Calu3 (cell line): ENCODE data around the gene LAMC1. TPM values are rescaled to one million over a fixed set of nuclear protein-coding genes. Genes with fewer than 3 reads are reported as not detected.

Experiments used
- BruUV-seq: library from RNA; stranded (reverse); fragments of 400-500 nt; replicated peaks from 2 replicates; lab custom pipeline; 2021; lab: Mats Ljungman, UMichigan
- CTCF ChIA-PET: fragments of 300-600 bp; sonication (Branson Sonifier 250); formaldehyde crosslinking; loops from one replicate; lab custom pipeline; 2022; ENCODE audit warnings: antibody characterized with exemption; lab: Charles Lee
- DNase-seq: peaks from one replicate; pipeline ENCODE4 v3.0.0; 2022
- H3K27ac Mint-ChIP-seq: one replicate; pipeline ENCODE4 v1.8.0; 2022; ENCODE audit warnings: mixed read lengths; ENCODE audit not compliant: unreplicated experiment
- H3K27me3 Mint-ChIP-seq: one replicate; pipeline ENCODE4 v1.8.0; 2022; ENCODE audit warnings: mixed read lengths; ENCODE audit not compliant: unreplicated experiment
- H3K36me3 Mint-ChIP-seq: one replicate; pipeline ENCODE4 v1.8.0; 2022; ENCODE audit warnings: mild to moderate bottlenecking, moderate library complexity, mixed read lengths; ENCODE audit not compliant: insufficient read depth, unreplicated experiment
- H3K4me1 Mint-ChIP-seq: one replicate; pipeline ENCODE4 v1.8.0; 2022; ENCODE audit warnings: mild to moderate bottlenecking, low read depth, mixed read lengths; ENCODE audit not compliant: unreplicated experiment
- H3K4me3 Mint-ChIP-seq: one replicate; pipeline ENCODE4 v1.8.0; 2022; ENCODE audit warnings: mild to moderate bottlenecking, low read depth, moderate library complexity, mixed read lengths; ENCODE audit not compliant: unreplicated experiment
- H3K9me3 Mint-ChIP-seq: one replicate; pipeline ENCODE4 v1.8.0; 2022; ENCODE audit warnings: low read depth, mixed read lengths; ENCODE audit not compliant: unreplicated experiment
- intact Hi-C: fragments of 100-400 bp; cut with micrococcal nuclease; formaldehyde crosslinking; loops from one replicate; pipeline ENCODE4 v1.10.0; 2022; ENCODE audit not compliant: unreplicated experiment
- total RNA-seq: library from RNA; stranded (reverse); gene quantifications from 2 replicates; pipeline ENCODE4 v1.2.3, GENCODE V29; 2022
- TF ChIP-seq, protein P1 (sequence below): fragments of 200-600 bp; IDR thresholded peaks from one replicate; pipeline ENCODE4 v1.8.0; 2022; ENCODE audit warnings: antibody characterized with exemption; ENCODE audit not compliant: unreplicated experiment

LAMC1 gene
- total RNA-seq, 1 experiment from 2014 or later = 579 TPM

DNA sequence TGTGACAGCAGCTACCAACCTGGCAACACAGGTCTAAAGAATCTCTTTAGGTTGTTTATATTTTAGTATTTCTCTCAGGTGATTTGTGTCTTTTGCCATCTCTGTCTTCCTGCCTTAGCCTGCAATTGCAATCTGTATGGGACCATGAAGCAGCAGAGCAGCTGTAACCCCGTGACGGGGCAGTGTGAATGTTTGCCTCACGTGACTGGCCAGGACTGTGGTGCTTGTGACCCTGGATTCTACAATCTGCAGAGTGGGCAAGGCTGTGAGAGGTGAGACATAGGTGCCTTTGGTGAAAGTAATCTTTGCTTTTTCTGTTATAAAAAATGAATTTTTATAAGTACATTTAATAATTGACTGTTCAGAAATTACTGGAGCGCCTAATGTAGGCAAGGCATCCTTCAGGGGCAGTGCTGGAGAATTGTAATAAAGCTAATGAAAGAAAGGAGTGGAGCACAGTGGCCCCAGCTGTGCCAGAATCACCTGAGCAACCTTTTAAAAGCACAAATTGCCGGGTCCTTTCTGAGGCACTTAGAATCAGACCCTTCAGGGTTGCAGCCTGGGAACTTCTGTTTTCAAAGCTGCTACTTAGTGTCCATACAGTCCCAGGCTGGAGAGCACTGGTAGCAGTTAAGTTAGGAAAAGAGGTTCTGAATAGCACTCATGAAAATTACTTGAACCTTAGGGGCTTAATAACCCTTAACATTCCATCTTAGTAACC, 102.2 kb downstream of the LAMC1 start:
- BruUV-seq = no TSS peak
- H3K4me1 Mint-ChIP-seq = no peaks in the 10 kb centered on the region
- intact Hi-C loops = no loop called here
- no peak overlapping the region for H3K4me3 Mint-ChIP-seq
- H3K36me3 Mint-ChIP-seq = peaks cover 72% of the 10 kb centered on the region
- no peak for DNase-seq
- H3K9me3 Mint-ChIP-seq = no peaks in the 10 kb centered on the region
- no peaks in the 10 kb centered on the region for H3K27me3 Mint-ChIP-seq
- TF ChIP-seq, protein P1, sequence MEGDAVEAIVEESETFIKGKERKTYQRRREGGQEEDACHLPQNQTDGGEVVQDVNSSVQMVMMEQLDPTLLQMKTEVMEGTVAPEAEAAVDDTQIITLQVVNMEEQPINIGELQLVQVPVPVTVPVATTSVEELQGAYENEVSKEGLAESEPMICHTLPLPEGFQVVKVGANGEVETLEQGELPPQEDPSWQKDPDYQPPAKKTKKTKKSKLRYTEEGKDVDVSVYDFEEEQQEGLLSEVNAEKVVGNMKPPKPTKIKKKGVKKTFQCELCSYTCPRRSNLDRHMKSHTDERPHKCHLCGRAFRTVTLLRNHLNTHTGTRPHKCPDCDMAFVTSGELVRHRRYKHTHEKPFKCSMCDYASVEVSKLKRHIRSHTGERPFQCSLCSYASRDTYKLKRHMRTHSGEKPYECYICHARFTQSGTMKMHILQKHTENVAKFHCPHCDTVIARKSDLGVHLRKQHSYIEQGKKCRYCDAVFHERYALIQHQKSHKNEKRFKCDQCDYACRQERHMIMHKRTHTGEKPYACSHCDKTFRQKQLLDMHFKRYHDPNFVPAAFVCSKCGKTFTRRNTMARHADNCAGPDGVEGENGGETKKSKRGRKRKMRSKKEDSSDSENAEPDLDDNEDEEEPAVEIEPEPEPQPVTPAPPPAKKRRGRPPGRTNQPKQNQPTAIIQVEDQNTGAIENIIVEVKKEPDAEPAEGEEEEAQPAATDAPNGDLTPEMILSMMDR = no peak
- CTCF ChIA-PET = interaction anchor here (0.6 to 1.2 kb wide), 3 partner anchors 45 to 111 kb away, joined by 3 read pairs; no protein-coding TSS in a partner anchor
- H3K27ac Mint-ChIP-seq = no peak overlapping the region

DNA sequence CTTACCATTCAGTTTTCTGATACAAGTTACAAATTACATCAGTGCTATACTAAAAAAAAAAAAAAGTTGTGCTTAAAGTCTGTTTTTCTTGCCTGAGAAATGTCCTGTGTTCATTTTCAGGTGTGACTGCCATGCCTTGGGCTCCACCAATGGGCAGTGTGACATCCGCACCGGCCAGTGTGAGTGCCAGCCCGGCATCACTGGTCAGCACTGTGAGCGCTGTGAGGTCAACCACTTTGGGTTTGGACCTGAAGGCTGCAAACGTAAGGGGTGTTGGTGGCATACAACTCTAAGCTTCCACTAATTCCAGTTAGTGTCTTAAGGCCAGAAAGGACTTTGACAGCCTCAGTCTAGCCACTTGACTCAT, 102.8 kb downstream of the LAMC1 start:
- peaks cover 73% of the 10 kb centered on the region for H3K36me3 Mint-ChIP-seq
- TF ChIP-seq, protein P1 = no peak
- intact Hi-C loops = no loop called here
- no peaks in the 10 kb centered on the region for H3K27me3 Mint-ChIP-seq
- BruUV-seq = no TSS peak
- no peaks in the 10 kb centered on the region for H3K9me3 Mint-ChIP-seq
- H3K4me1 Mint-ChIP-seq = no peaks in the 10 kb centered on the region
- DNase-seq = no peak
- H3K27ac Mint-ChIP-seq = no peak overlapping the region
- CTCF ChIA-PET = interaction anchor here (0.8 to 1.2 kb wide), 2 partner anchors 46 to 65 kb away, joined by 3 read pairs; no protein-coding TSS in a partner anchor
- H3K4me3 Mint-ChIP-seq = no peak overlapping the region

DNA sequence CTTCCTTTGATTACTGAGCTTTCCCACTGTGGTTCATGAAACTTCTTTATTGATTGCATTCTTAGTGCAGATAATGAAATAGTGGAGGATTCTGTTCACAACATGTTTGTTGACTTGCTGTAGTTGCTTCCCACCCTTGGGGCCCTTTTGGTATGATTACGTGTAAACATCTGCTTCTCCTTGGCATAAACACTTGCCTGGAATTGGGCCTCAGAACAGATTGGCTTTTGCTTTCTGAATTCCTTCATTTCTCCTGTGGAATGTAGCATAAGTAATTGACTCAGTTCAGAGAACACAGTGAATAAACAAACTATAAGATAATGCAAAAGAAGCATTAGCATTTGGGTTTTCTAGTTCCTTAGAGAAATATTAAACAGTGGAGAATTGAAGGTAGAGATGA, 103.3 kb downstream of the LAMC1 start:
- TF ChIP-seq, protein P1 = no peak
- Mint-ChIP-seq H3K4me3 (no peak overlapping the region), H3K9me3 (no peaks in the 10 kb centered on the region), H3K27ac (no peak overlapping the region), H3K27me3 (no peaks in the 10 kb centered on the region), H3K36me3 (peaks cover 72% of the 10 kb centered on the region), H3K4me1 (no peaks in the 10 kb centered on the region)
- CTCF ChIA-PET = interaction anchor here (1.2 kb wide), 1 partner anchor 66 kb away, joined by 3 read pairs; no protein-coding TSS in a partner anchor
- no TSS peak for BruUV-seq
- no peak for DNase-seq
- intact Hi-C loops = no loop called here

DNA sequence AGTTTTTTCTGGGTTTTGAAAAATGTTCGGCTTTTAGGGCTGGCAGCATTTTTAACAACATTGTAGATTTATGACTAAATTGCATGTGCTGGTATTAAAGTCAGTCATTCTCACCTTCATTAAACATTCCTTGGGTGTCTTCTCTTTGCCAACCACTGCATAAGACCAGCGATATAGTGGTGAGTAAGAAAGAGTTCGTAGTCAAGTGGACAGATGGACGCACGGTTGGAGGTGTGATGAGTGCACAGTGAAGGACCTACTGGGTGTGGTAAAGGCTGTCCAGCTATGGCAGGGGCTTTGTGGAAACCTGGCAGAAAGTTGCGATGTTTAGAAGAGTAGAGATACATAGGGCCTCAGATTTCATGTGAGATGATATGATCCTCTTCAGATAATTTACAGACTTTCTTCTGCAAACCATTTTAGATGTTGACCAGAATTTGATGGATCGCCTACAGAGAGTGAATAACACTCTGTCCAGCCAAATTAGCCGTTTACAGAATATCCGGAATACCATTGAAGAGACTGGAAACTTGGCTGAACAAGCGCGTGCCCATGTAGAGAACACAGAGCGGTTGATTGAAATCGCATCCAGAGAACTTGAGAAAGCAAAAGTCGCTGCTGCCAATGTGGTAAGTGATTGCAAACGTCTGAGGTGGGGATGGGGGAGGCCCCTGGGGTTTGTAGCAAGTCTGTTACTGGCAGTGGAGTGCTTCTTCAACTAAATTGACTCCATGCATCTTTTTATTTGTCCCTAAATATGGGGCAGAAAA, 106.9 kb downstream of the LAMC1 start:
- Mint-ChIP-seq H3K4me3 (no peak overlapping the region), H3K27me3 (no peaks in the 10 kb centered on the region), H3K9me3 (no peaks in the 10 kb centered on the region), H3K4me1 (no peaks in the 10 kb centered on the region), H3K36me3 (peaks cover 73% of the 10 kb centered on the region), H3K27ac (no peak overlapping the region)
- CTCF ChIA-PET = no interaction called here
- TF ChIP-seq, protein P1 = no peak
- BruUV-seq = no TSS peak
- intact Hi-C loops = no loop called here
- DNase-seq = no peak
